Measurements from ENCODE around the gene GABRR1. TPM values are rescaled to one million over a fixed set of nuclear protein-coding genes. Genes with fewer than 3 reads are reported as not detected.

The GABRR1 gene
- total and polyA plus RNA-seq, 2 of the 13 experiments (the other 11 are each of a cell fraction or from before 2014, with no cell fraction given), result not detected

DNA sequence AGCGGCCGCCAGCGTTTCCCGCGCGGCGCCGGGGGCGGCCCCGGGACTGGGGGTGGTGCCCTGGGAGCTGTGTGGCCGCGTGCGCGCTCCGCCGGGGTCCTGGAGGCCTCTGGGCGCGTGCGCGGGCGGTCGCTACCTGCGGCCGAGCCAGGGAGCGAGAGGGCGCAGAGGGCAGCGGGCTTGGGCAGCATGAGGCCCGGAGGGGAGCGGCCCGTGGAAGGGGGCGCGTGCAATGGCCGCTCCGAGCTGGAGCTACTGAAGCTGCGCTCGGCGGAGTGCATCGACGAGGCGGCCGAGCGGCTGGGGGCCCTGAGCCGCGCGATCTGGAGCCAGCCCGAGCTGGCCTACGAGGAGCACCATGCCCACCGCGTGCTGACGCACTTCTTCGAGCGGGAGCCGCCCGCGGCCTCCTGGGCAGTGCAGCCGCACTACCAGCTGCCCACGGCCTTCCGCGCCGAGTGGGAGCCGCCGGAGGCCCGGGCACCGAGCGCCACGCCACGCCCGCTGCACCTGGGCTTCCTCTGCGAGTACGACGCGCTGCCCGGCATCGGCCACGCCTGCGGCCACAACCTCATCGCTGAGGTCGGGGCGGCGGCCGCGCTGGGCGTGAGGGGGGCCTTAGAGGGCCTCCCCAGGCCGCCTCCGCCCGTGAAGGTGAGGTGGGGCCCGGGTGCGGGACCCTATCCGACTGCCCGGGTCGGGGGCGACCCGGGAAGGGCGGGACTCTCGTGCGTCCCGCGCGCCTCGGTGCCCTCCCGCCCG, 71.0 kb downstream of the GABRR1 start, which contains the start of gene PM20D2 (continued):
- no peak for TF ChIP-seq KDM5A (IDR thresholded peaks at IDR 0.05; ENCODE audit: borderline replicate concordance, low read length)
- no peak for TF ChIP-seq NFE2L2 (IDR thresholded peaks at IDR 0.05; ENCODE audit: low read length)
- TF ChIP-seq TAF1 (CRISPR knock-in tag; IDR thresholded peaks at IDR 0.05), result peak; percentile 85
- TF ChIP-seq FOXJ3 (CRISPR knock-in tag; IDR thresholded peaks at IDR 0.05; ENCODE audit: borderline replicate concordance), result no peak
- TF ChIP-seq MEF2D (CRISPR knock-in tag; IDR thresholded peaks at IDR 0.05), result no peak
- TF ChIP-seq SAP130 (CRISPR knock-in tag; IDR thresholded peaks at IDR 0.05; ENCODE audit: low read depth), result peak; percentile 75
- TF ChIP-seq ZNF256 (CRISPR knock-in tag; conservative IDR thresholded peaks at IDR 0.05), result 0 out of 2 replicates have a peak, but pooled peaks have one; percentile 20
- no peak for TF ChIP-seq MBNL3 (CRISPR knock-in tag; conservative IDR thresholded peaks at IDR 0.05)
- 0 out of 2 replicates have a peak, but pooled peaks have one; percentile 22 for TF ChIP-seq MTF2 (CRISPR knock-in tag; IDR thresholded peaks at IDR 0.05; ENCODE audit: borderline replicate concordance)
- TF ChIP-seq, protein P1, sequence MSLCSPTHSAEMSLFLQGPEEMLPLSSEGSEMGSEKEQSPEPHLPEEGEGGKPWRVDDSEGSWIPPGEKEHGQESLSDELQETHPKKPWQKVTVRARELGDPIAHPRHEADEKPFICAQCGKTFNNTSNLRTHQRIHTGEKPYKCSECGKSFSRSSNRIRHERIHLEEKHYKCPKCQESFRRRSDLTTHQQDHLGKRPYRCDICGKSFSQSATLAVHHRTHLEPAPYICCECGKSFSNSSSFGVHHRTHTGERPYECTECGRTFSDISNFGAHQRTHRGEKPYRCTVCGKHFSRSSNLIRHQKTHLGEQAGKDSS (CRISPR knock-in tag; IDR thresholded peaks at IDR 0.05; ENCODE audit: borderline replicate concordance, low read depth), result peak; percentile 60; the same call in 1 of the 2 replicates
- TF ChIP-seq HMGA1 (CRISPR knock-in tag; conservative IDR thresholded peaks at IDR 0.05), result no peak
- TF ChIP-seq ATM (IDR thresholded peaks at IDR 0.05; ENCODE audit: borderline replicate concordance), result no peak
- TF ChIP-seq POLR2G (IDR thresholded peaks at IDR 0.05; ENCODE audit: low read depth, low read length), result peak; percentile 88
- no peak for TF ChIP-seq RFX1 (IDR thresholded peaks at IDR 0.05)
- TF ChIP-seq ZSCAN31 (CRISPR knock-in tag; IDR thresholded peaks at IDR 0.05; ENCODE audit: low read depth), result peak; percentile 74
- peak; percentile 73 for TF ChIP-seq TBX2 (CRISPR knock-in tag; IDR thresholded peaks at IDR 0.05; ENCODE audit: borderline replicate concordance)
- TF ChIP-seq, protein P2, sequence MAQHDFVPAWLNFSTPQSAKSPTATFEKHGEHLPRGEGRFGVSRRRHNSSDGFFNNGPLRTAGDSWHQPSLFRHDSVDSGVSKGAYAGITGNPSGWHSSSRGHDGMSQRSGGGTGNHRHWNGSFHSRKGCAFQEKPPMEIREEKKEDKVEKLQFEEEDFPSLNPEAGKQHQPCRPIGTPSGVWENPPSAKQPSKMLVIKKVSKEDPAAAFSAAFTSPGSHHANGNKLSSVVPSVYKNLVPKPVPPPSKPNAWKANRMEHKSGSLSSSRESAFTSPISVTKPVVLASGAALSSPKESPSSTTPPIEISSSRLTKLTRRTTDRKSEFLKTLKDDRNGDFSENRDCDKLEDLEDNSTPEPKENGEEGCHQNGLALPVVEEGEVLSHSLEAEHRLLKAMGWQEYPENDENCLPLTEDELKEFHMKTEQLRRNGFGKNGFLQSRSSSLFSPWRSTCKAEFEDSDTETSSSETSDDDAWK (CRISPR knock-in tag; IDR thresholded peaks at IDR 0.05), result no peak
- no peak for TF ChIP-seq ZNF737 (CRISPR knock-in tag; IDR thresholded peaks at IDR 0.05; ENCODE audit: borderline replicate concordance)
- TF ChIP-seq NR2F1 (CRISPR knock-in tag; IDR thresholded peaks at IDR 0.05), result no peak
- TF ChIP-seq ZNF331 (CRISPR knock-in tag; IDR thresholded peaks at IDR 0.05), result peak; percentile 12; the same call in 1 of the 2 replicates
- TF ChIP-seq, protein P3, sequence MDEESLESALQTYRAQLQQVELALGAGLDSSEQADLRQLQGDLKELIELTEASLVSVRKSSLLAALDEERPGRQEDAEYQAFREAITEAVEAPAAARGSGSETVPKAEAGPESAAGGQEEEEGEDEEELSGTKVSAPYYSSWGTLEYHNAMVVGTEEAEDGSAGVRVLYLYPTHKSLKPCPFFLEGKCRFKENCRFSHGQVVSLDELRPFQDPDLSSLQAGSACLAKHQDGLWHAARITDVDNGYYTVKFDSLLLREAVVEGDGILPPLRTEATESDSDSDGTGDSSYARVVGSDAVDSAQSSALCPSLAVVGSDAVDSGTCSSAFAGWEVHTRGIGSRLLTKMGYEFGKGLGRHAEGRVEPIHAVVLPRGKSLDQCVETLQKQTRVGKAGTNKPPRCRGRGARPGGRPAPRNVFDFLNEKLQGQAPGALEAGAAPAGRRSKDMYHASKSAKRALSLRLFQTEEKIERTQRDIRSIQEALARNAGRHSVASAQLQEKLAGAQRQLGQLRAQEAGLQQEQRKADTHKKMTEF (CRISPR knock-in tag; IDR thresholded peaks at IDR 0.05), result peak; percentile 86
- 0 out of 2 replicates have a peak, but pooled peaks have one; percentile 60 for TF ChIP-seq ZNF17 (CRISPR knock-in tag; IDR thresholded peaks at IDR 0.05)
- TF ChIP-seq, protein P4, sequence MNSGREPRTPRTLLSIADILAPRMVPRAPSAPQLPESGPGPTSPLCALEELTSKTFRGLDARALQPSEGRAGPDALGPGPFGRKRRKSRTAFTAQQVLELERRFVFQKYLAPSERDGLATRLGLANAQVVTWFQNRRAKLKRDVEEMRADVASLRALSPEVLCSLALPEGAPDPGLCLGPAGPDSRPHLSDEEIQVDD (CRISPR knock-in tag; IDR thresholded peaks at IDR 0.05; ENCODE audit: borderline replicate concordance), result peak; percentile 89
- no peak for TF ChIP-seq HIVEP1 (CRISPR knock-in tag; IDR thresholded peaks at IDR 0.05)
- TF ChIP-seq KDM2A (CRISPR knock-in tag; IDR thresholded peaks at IDR 0.05; ENCODE audit: borderline replicate concordance, low read depth), result peak; percentile 89
- no peak for TF ChIP-seq TBX3 (IDR thresholded peaks at IDR 0.05; ENCODE audit: borderline replicate concordance)
